AG04450 (cell line): ENCODE measurements around the gene TCAF1. TPM values are rescaled to one million over a fixed set of nuclear protein-coding genes. Genes with fewer than 3 reads are reported as not detected.

Experiments
- CTCF ChIA-PET: fragments of 300-600, 350-600 bp; formaldehyde crosslinking; extraction: SDS; loops from one replicate; lab custom pipeline; 2022; ENCODE audit warnings: antibody characterized with exemption, inconsistent platforms; lab: Charles Lee
- POLR2A ChIA-PET: fragments of 350-600 bp; formaldehyde crosslinking; extraction: SDS; loops from one replicate; lab custom pipeline; 2021; ENCODE audit warnings: antibody characterized with exemption, inconsistent platforms; lab: Yijun Ruan, JAX
- DNase-seq: peaks from one replicate; pipeline ENCODE4 v3.0.0-alpha.2; 2011; ENCODE audit warnings: low read depth, low spot score
- H3K27ac ChIP-seq: one replicate; pipeline ENCODE4 v1.5.1; 2012; ENCODE audit warnings: low read depth, low read length, control low read depth
- H3K27me3 ChIP-seq: one replicate; pipeline ENCODE4 v1.6.0; 2012; ENCODE audit warnings: low read length; ENCODE audit not compliant: control insufficient read depth, insufficient read depth
- H3K4me3 ChIP-seq: 2 replicates; pipeline ENCODE4 v1.5.1; 2011; ENCODE audit warnings: mild to moderate bottlenecking, low read depth, low read length, control low read depth
- H3K9me3 ChIP-seq: 2 replicates; pipeline ENCODE4 v1.5.1; 2012; ENCODE audit warnings: low read length; ENCODE audit not compliant: control insufficient read depth, insufficient read depth
- polyA plus RNA-seq: library from polyadenylated mRNA; depleted of rRNA; stranded (reverse); fragments of >200 nt; gene quantifications from 2 replicates; pipeline ENCODE4 v1.2.3, GENCODE V29; 2011
- TF ChIP-seq, protein P1 (sequence below): IDR thresholded peaks from 2 replicates; pipeline ENCODE4 v1.5.1; 2011; ENCODE audit warnings: low read depth, low read length, control low read depth, inconsistent platforms

Gene TCAF1
- polyA plus RNA-seq, 1 experiment = 61.3 TPM

DNA sequence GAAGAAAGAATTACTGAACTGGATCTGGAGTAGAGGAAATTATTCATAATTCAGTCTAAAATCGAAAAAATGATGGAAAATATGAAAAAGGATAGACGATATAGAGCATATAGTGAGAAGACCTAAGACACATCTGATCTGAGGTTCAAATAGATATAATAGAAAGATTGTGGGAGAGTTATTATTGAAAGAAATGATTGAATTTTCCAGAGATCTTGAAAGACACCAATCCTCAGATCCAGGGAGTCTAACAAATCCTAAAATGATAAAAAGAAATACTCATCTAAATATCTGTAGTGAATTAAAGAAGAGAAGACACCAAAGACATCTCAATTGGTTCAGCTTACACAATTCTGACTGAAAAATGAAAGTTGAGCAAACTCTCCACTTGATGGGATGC, 12.9 kb downstream of the TCAF1 start:
- TF ChIP-seq, protein P1, sequence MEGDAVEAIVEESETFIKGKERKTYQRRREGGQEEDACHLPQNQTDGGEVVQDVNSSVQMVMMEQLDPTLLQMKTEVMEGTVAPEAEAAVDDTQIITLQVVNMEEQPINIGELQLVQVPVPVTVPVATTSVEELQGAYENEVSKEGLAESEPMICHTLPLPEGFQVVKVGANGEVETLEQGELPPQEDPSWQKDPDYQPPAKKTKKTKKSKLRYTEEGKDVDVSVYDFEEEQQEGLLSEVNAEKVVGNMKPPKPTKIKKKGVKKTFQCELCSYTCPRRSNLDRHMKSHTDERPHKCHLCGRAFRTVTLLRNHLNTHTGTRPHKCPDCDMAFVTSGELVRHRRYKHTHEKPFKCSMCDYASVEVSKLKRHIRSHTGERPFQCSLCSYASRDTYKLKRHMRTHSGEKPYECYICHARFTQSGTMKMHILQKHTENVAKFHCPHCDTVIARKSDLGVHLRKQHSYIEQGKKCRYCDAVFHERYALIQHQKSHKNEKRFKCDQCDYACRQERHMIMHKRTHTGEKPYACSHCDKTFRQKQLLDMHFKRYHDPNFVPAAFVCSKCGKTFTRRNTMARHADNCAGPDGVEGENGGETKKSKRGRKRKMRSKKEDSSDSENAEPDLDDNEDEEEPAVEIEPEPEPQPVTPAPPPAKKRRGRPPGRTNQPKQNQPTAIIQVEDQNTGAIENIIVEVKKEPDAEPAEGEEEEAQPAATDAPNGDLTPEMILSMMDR = no peak
- H3K9me3 ChIP-seq = no peaks in the 10 kb centered on the region
- ChIA-PET CTCF (no interaction called here), POLR2A (no interaction called here)
- H3K27me3 ChIP-seq = no peaks in the 10 kb centered on the region
- DNase-seq = no peak
- H3K4me3 ChIP-seq = no peak overlapping the region
- H3K27ac ChIP-seq = no peak overlapping the region

DNA sequence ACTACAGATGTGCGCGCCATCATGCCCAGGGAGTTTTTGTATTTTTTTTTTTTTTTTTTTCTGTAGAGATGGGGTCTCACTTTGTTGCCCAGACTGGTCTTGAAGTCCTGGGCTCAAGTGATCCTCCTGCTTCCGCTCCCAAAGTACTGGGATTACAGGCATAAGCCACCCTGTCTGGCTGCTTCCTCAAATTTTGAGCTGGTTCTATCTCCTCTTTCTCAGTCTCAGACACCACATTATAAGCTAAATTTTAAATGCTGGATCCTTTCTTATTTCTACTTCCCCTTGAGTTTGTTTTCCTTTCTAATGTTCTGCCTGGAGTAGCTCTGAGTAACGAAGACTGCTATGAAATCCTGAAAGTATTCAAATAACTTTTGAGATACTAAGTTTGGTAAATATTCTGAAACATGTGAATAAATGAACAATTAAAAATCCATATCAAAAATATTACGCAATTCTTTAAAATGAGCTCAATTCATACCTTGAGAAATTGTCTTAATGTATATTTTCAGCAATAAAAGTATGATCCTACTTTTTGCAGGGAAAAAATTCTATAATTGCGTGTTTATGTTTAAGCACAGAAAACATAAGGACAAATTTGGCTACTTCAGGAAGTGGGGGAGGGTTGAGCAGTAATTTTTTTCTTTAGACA, 15.0 kb downstream of the TCAF1 start:
- TF ChIP-seq, protein P1 = no peak
- DNase-seq = no peak
- no peaks in the 10 kb centered on the region; the same call in 1 of the 2 replicates for H3K9me3 ChIP-seq
- no peak overlapping the region for H3K4me3 ChIP-seq
- CTCF ChIA-PET = interaction anchor here (0.7 to 5.4 kb wide), 3 partner anchors 13 to 1682 kb away, joined by 3 to 41 read pairs (median 4); partner anchors contain the start of gene TCAF1
- POLR2A ChIA-PET = interaction anchor here (1.8 kb wide), 1 partner anchor 15 kb away, joined by 8 read pairs; the partner anchor contains the start of gene TCAF1
- H3K27ac ChIP-seq = no peak overlapping the region
- H3K27me3 ChIP-seq = no peaks in the 10 kb centered on the region

DNA sequence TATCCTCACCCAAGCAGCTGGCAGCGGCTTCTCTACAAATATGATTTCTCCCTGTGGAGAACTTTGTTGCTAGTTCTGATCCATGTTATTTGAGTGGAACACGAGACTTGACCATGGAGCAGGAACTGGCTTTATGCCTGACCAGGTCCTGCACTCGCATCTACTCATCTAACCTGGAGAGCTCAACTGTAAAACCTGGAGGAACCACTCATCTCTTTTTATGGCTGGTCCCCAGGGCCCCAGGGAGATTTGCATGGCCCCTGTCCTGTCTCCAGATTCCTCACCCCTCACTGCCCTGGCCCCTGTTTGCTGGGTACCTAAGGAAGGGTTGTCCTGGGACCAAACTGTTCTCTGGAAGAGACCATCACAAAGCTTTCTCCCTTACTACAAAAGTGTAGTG, 16.0 kb downstream of the TCAF1 start:
- Histone ChIP-seq H3K27ac (no peak overlapping the region), H3K9me3 (no peaks in the 10 kb centered on the region; the same call in 1 of the 2 replicates), H3K27me3 (no peaks in the 10 kb centered on the region), H3K4me3 (no peak overlapping the region)
- no peak for DNase-seq
- CTCF ChIA-PET = interaction anchor here (5.4 kb wide), 1 partner anchor 14 kb away, joined by 41 read pairs; the partner anchor contains the start of gene TCAF1
- POLR2A ChIA-PET = interaction anchor here (2.2 kb wide), 1 partner anchor 16 kb away, joined by 26 read pairs; the partner anchor contains the start of gene TCAF1
- TF ChIP-seq, protein P1 = no peak

DNA sequence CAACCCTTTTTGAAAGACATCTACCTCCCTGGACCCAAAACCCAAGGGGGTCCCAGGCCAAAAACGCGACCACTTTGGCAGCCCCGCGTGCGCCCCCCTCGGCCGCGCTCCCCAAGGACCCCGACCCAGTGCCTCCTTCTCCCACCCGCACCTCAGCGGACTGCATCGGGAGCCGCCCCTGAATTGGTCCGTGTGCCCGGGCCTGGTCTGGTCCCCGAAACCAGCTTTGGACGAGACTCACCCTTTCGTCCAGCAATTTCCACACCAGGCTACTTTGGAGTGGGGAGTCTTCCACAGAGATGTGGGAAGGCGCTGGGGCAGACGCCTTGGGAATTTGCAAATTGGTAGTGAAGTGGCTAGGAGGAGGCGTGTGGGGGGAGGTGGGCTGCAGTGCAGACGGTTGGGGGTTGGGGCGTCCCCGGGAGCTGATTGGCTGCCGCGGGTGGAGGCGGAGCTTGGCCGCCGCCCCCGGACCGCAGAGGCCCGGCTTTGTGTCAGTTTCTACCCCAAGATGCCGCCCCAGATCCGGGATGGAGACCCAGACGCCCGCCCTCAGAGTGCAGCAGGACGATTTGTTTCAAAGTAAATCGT, 16.9 kb downstream of the TCAF1 start:
- H3K27me3 ChIP-seq = no peaks in the 10 kb centered on the region
- H3K27ac ChIP-seq = no peak overlapping the region
- ChIA-PET POLR2A (interaction anchor here (1.5 to 2.2 kb wide), 2 partner anchors 14 to 17 kb away, joined by 6 to 26 read pairs; partner anchors contain the start of gene TCAF1), CTCF (interaction anchor here (0.6 to 5.4 kb wide), 3 partner anchors 15 to 136 kb away, joined by 3 to 41 read pairs (median 8); partner anchors contain the start of gene TCAF1)
- TF ChIP-seq, protein P1 = no peak
- no peak for DNase-seq
- H3K4me3 ChIP-seq = peak overlapping the region; percentile 89
- H3K9me3 ChIP-seq = no peaks in the 10 kb centered on the region; the same call in 1 of the 2 replicates
